Caco-2 (cell line): ENCODE measurements around the gene KCNIP2. TPM values are rescaled to one million over a fixed set of nuclear protein-coding genes. Genes with fewer than 3 reads are reported as not detected.
A peak's percentile ranks its signal among the peaks of the same experiment; 100 is the strongest.

ENCODE experiments used
- Bru-seq: library from RNA; stranded (reverse); fragments of 400-500 nt; gene quantifications from one replicate; lab custom pipeline; 2021; lab: Mats Ljungman, UMichigan
- BruChase-seq, 2 experiments: library from RNA; stranded (reverse); fragments of 400-500 nt; gene quantifications; one replicate each; lab custom pipeline; 2021; lab: Mats Ljungman, UMichigan
- BruUV-seq: library from RNA; stranded (reverse); fragments of 400-500 nt; replicated peaks from 2 replicates; lab custom pipeline; 2021; lab: Mats Ljungman, UMichigan
- CTCF ChIA-PET: fragments of 300-600 bp; sonication (Branson Sonifier 250); formaldehyde crosslinking; loops from one replicate; lab custom pipeline; 2022; ENCODE audit warnings: antibody characterized with exemption; lab: Charles Lee
- POLR2A ChIA-PET: fragments of 300-600 bp; sonication (Branson Sonifier 250); formaldehyde crosslinking; loops from one replicate; lab custom pipeline; 2022; ENCODE audit warnings: antibody characterized with exemption; lab: Charles Lee
- DNase-seq, 2 experiments: peaks; one replicate each; pipeline versions ENCODE4 v3.0.0 to v3.0.0-alpha.2; 2020 to 2022
- H3K27me3 ChIP-seq: replicated peaks from 2 replicates; pipeline ENCODE4 v1.6.0; 2011; ENCODE audit warnings: low read length; ENCODE audit not compliant: control insufficient read depth, insufficient read depth
- H3K36me3 ChIP-seq: 2 replicates; pipeline ENCODE4 v1.5.1; 2011; ENCODE audit warnings: low read length; ENCODE audit not compliant: control insufficient read depth, insufficient read depth
- H3K4me1 ChIP-seq: fragments of 250-450 bp; sonication (Bioruptor Pico); 2 replicates; pipeline ENCODE4 v1.5.1; 2020; ENCODE audit warnings: mild to moderate bottlenecking
- H3K4me3 ChIP-seq: 2 replicates; pipeline ENCODE4 v1.5.1; 2011; ENCODE audit warnings: low read depth, mild to moderate bottlenecking, control low read depth, low read length
- H3K9me3 ChIP-seq: fragments of 250-450 bp; sonication (Bioruptor Pico); 2 replicates; pipeline ENCODE4 v1.5.1; 2020; ENCODE audit warnings: mild to moderate bottlenecking, moderate library complexity
- H3K27ac Mint-ChIP-seq: one replicate; pipeline ENCODE4 v1.8.0; 2022; ENCODE audit warnings: mixed read lengths; ENCODE audit not compliant: unreplicated experiment
- H3K27me3 Mint-ChIP-seq: one replicate; pipeline ENCODE4 v1.8.0; 2022; ENCODE audit warnings: mixed read lengths; ENCODE audit not compliant: insufficient read depth, unreplicated experiment
- H3K36me3 Mint-ChIP-seq: one replicate; pipeline ENCODE4 v1.8.0; 2022; ENCODE audit warnings: mild to moderate bottlenecking, mixed read lengths; ENCODE audit not compliant: insufficient read depth, unreplicated experiment
- H3K4me1 Mint-ChIP-seq: one replicate; pipeline ENCODE4 v1.8.0; 2022; ENCODE audit warnings: low read depth, mixed read lengths; ENCODE audit not compliant: unreplicated experiment
- H3K4me3 Mint-ChIP-seq: one replicate; pipeline ENCODE4 v1.8.0; 2022; ENCODE audit warnings: mild to moderate bottlenecking, moderate library complexity, mixed read lengths; ENCODE audit not compliant: unreplicated experiment
- H3K9me3 Mint-ChIP-seq: one replicate; pipeline ENCODE4 v1.8.0; 2022; ENCODE audit warnings: mixed read lengths; ENCODE audit not compliant: unreplicated experiment
- CTCF ChIP-seq, 2 experiments: fragments of 200-600 bp in 1 of 2; IDR thresholded peaks; 1 replicate in 1 of 2; 2 replicates in 1 of 2; pipeline versions ENCODE4 v1.5.1 to v1.8.0; 2011 to 2022; ENCODE audit warnings: antibody characterized with exemption in 1 of 2, control low read depth in 1 of 2, inconsistent platforms in 1 of 2, low read depth in 1 of 2, low read length in 1 of 2, mild to moderate bottlenecking in 1 of 2, moderate library complexity in 1 of 2; ENCODE audit not compliant: insufficient read depth in 1 of 2, severe bottlenecking in 1 of 2, unreplicated experiment in 1 of 2
- intact Hi-C: fragments of 100-400 bp; cut with micrococcal nuclease; formaldehyde crosslinking; loops from one replicate; pipeline ENCODE4 v1.10.0; 2022; ENCODE audit not compliant: unreplicated experiment
- long read RNA-seq: library from polyadenylated mRNA; stranded (forward); transcript quantifications from one replicate; pipeline ENCODE4 v2.0.0, GENCODE V29; 2022
- total RNA-seq: library from RNA; stranded (reverse); gene quantifications from 2 replicates; pipeline ENCODE4 v1.2.3, GENCODE V29; 2022

The KCNIP2 gene
- total RNA-seq = 5.5 and 6.1 TPM in 2 replicates
- Bru-seq, nascent RNA = percentile 66 among the genes with signal in this experiment
- percentile 73 among the genes with signal in this experiment for BruChase-seq, experiment 1, labeled RNA remaining after a 2-hour chase
- percentile 80 among the genes with signal in this experiment for BruChase-seq, experiment 2, labeled RNA remaining after a 6-hour chase
- long read RNA-seq, partial matches to known transcripts = 0 of 1 reads
- long read RNA-seq, other reads (novel, unspliced or antisense) = 1 of 1 reads

DNA sequence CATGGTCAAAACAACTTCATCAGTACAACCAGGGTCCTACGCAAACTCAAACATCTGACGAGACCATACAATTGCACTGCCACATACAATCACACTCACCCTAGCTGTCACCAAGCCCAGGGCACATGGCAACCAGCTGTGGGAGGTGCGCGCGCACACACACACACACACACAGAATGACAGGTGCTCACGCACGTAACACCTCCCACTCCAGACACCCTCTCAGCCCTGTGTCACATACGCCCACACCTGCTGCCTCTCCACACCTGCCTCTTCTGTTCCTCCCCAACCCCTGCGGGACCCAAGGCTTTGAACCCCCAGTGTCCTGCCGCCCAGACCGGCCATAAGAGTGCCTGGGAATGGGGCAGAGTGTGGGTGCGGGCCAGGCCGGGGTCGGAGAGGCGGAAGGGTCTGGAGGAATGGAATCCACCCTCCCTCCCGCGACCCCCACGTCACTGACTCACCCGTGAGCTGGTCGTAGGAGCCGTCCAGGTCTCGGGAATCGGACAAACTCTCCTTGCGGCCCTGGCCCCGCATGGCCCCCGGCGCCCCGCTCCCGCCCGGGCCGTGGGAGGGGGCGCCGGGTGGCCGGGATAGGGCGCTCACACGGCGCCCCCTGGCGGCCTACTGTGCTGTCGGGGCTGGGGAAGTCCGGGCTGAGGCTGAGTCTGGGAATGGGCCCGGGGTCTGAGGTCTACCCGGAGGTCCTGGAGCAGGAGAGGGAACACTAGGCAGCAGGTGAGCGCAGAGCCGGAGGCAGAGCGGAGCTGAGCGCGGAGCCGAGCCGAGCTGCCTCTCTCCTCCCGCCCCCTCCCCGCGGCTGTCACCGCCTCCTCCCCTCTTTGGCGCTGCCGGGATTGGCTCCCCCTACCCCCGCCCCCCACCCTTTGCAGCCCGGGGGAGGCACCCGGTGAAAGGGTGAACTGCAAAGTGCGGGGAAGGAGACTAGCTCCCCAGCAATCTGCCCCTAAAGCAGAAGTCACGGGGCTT, at the start of gene KCNIP2:
Gene KCNIP2, minus strand, starts transcription at position 769 of the 990 bp plus-strand sequence. Its CDS starts 232 bp downstream, at position 537.
- Histone ChIP-seq H3K4me3 (no peak within 1 kb of the TSS), H3K9me3 (no peaks in the 10 kb centered on the region), H3K27me3 (no peaks in the 10 kb centered on the region), H3K4me1 (peaks cover 7% of the 10 kb centered on the region), H3K36me3 (no peaks in the 10 kb centered on the region; the same call in 1 of the 2 replicates)
- DNase-seq = peak in 1 of 2 experiments; percentile 9
- BruUV-seq = no TSS peak
- ChIA-PET CTCF (interaction anchor here (0.5 kb wide), 1 partner anchor 217 kb away, joined by 3 read pairs; no protein-coding TSS in a partner anchor), POLR2A (no interaction called here)
- H3K9me3 Mint-ChIP-seq = no peaks in the 10 kb centered on the region
- intact Hi-C loops = no loop called here
- peaks cover 12% of the 10 kb centered on the region for H3K36me3 Mint-ChIP-seq
- H3K27ac Mint-ChIP-seq = peak within 1 kb of the TSS; percentile 54
- H3K27me3 Mint-ChIP-seq = no peaks in the 10 kb centered on the region
- no peak within 1 kb of the TSS for H3K4me3 Mint-ChIP-seq
- H3K4me1 Mint-ChIP-seq = peaks cover 2% of the 10 kb centered on the region
- TF ChIP-seq CTCF (IDR thresholded peaks at IDR 0.05; ENCODE audit: insufficient read depth in 1 of 2, low read depth in 1 of 2, low read length in 1 of 2, severe bottlenecking in 1 of 2, unreplicated experiment in 1 of 2) = no peak

DNA sequence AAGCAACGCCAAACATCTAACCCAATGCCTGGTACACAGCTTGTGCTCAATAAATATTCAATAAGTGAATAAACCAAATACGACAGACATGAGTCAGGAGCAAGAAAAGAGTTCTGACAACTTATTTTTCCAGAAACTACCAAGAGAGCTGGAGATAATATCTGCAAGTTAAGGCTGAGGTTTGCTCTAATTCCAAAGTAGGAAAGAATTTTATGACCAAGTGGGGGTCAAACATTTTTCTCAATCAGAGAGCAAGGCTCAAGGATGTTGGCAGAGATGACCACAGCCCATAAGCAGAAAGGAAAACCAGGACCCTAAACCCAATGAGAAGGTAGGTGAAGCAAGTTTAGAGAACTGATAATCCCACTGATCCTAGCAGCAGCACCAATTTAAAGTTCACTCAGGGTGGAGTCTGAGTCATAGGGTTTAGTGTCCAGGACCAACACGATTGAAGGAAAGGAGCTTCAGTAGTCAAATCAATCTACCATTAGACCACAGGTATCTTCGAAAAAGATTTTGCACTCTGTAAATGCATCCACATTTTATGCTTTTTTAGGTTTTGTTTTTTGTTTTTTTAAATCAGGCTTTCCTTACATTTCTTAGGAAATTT, 49.3 kb upstream of the KCNIP2 start:
- no peak for DNase-seq
- intact Hi-C loops = no loop called here
- Histone ChIP-seq H3K9me3 (no peaks in the 10 kb centered on the region), H3K4me3 (no peak overlapping the region), H3K27me3 (no peaks in the 10 kb centered on the region), H3K4me1 (no peaks in the 10 kb centered on the region), H3K36me3 (no peaks in the 10 kb centered on the region)
- no TSS peak for BruUV-seq
- Mint-ChIP-seq H3K9me3 (no peaks in the 10 kb centered on the region), H3K27me3 (no peaks in the 10 kb centered on the region), H3K4me3 (no peak overlapping the region), H3K36me3 (peaks cover 6% of the 10 kb centered on the region), H3K4me1 (no peaks in the 10 kb centered on the region), H3K27ac (no peak overlapping the region)
- ChIA-PET POLR2A (interaction anchor here (0.5 to 0.6 kb wide), 2 partner anchors 31 to 221 kb away, joined by 3 read pairs; no protein-coding TSS in a partner anchor), CTCF (interaction anchor here (1.0 kb wide), 1 partner anchor 52 kb away, joined by 3 read pairs; no protein-coding TSS in a partner anchor)
- TF ChIP-seq CTCF (IDR thresholded peaks at IDR 0.05; ENCODE audit: insufficient read depth in 1 of 2, low read depth in 1 of 2, low read length in 1 of 2, severe bottlenecking in 1 of 2, unreplicated experiment in 1 of 2) = no peak
